Psoas muscle (tissue), 8 donors: ENCODE measurements around the gene PLS1. TPM values are rescaled to one million over a fixed set of nuclear protein-coding genes. Genes with fewer than 3 reads are reported as not detected.

Source experiments
- ATAC-seq, 4 donors: fragments of 200-7000 bp; cut with Tn5 transposase; one replicate each; pipeline ENCODE4 v1.9.1; 2020; ENCODE audit warnings: moderate library complexity in 3 of 4, mild to moderate bottlenecking in 2 of 4
- DNase-seq, 2 donors: peaks; one replicate each; pipeline ENCODE4 v3.0.0-alpha.2; 2020
- H3K27ac ChIP-seq: fragments of 200-600 bp; one replicate; pipeline ENCODE4 v1.8.0; 2022
- H3K27me3 ChIP-seq, 3 donors: fragments of 200-600 bp in 1 of 3; one replicate each; pipeline versions ENCODE4 v1.6.1 to v1.8.0; 2013 to 2022; ENCODE audit warnings: low read length in 2 of 3, mild to moderate bottlenecking in 2 of 3, moderate library complexity in 1 of 3; ENCODE audit not compliant: insufficient read depth in 3 of 3
- H3K36me3 ChIP-seq, 2 donors: fragments of 200-600 bp in 1 of 2; one replicate each; pipeline versions ENCODE4 v1.6.1 to v1.8.0; 2013 to 2022; ENCODE audit warnings: low read depth in 1 of 2, mild to moderate bottlenecking in 1 of 2, moderate library complexity in 1 of 2; ENCODE audit not compliant: insufficient read depth in 1 of 2
- H3K4me1 ChIP-seq: fragments of 200-600 bp; one replicate; pipeline ENCODE4 v1.8.0; 2022
- H3K4me3 ChIP-seq: fragments of 200-600 bp; one replicate; pipeline ENCODE4 v1.8.0; 2022; ENCODE audit warnings: mild to moderate bottlenecking
- H3K9me3 ChIP-seq: fragments of 200-600 bp; one replicate; pipeline ENCODE4 v1.8.0; 2022
- WGBS, 3 donors: extraction: QIAGEN DNeasy Blood & Tissue Kit; methylation state at CpG; one replicate each; pipeline versions ENCODE4 v1.1.6 to v1.1.7; 2013; 5-methylcytosine and 5-hydroxymethylcytosine counted together
- intact Hi-C, 2 donors: fragments of 100-400 bp; cut with DNase I; formaldehyde crosslinking; loops; one replicate each; pipeline versions ENCODE4 v1.11.0 to v1.14.2; 2022
- polyA plus RNA-seq, 3 donors: library from polyadenylated mRNA; stranded (reverse); fragments of 200-250 nt; gene quantifications; one replicate each; pipeline ENCODE4 v1.2.3, GENCODE V29; 2013
- total RNA-seq, 4 donors: library from RNA; stranded (reverse); fragmentation: NEBNext Ultra II Directional in 2 of 4; extraction: Animal tissue kit (Norgen Biotek cat#: 25700) in 2 of 4; gene quantifications; one replicate each; pipeline versions ENCODE4 v1.2.1 to v1.2.4, GENCODE V29; 2021 to 2023
- TF ChIP-seq, protein P1 (sequence below): fragments of 200-600 bp; IDR thresholded peaks from one replicate; pipeline ENCODE4 v1.8.0; 2022; ENCODE audit warnings: antibody characterized with exemption
- donor health status: healthy with polysubstance abuse.
- donor health status: DM: no; HTN: no; CAD: no; lungs with moderate emphysema.
- donor health status: Bipolar disorder and iron deficiency.
- donor health status: healthy.
- donor health status: DM: yes; HTN: yes; CAD: no.
- donor health status: DM: no; HTN: no; CAD: no.
- donor health status: DM: no; HTN: no; CAD: no.
- donor health status: DM: yes; HTN: yes; CAD: no.

The PLS1 gene
- total and polyA plus RNA-seq, 7 donors, result 0.24 to 2.2 (median 0.58) TPM

GRCh38 chr3:142660893-142661292, 64.7 kb downstream of the PLS1 start:
- ATAC-seq (no peak), DNase-seq (no peak)
- no peak overlapping the region for H3K4me3 ChIP-seq
- no peak overlapping the region for H3K27ac ChIP-seq
- H3K9me3 ChIP-seq, result no peaks in the 10 kb centered on the region
- intact Hi-C loops, result no loop called here
- H3K27me3 ChIP-seq, result no peaks in the 10 kb centered on the region
- no peaks in the 10 kb centered on the region for H3K4me1 ChIP-seq
- TF ChIP-seq, protein P1, sequence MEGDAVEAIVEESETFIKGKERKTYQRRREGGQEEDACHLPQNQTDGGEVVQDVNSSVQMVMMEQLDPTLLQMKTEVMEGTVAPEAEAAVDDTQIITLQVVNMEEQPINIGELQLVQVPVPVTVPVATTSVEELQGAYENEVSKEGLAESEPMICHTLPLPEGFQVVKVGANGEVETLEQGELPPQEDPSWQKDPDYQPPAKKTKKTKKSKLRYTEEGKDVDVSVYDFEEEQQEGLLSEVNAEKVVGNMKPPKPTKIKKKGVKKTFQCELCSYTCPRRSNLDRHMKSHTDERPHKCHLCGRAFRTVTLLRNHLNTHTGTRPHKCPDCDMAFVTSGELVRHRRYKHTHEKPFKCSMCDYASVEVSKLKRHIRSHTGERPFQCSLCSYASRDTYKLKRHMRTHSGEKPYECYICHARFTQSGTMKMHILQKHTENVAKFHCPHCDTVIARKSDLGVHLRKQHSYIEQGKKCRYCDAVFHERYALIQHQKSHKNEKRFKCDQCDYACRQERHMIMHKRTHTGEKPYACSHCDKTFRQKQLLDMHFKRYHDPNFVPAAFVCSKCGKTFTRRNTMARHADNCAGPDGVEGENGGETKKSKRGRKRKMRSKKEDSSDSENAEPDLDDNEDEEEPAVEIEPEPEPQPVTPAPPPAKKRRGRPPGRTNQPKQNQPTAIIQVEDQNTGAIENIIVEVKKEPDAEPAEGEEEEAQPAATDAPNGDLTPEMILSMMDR, result no peak
- no peaks in the 10 kb centered on the region for H3K36me3 ChIP-seq

- DNase-seq (no peak), ATAC-seq (no peak)
- no peaks in the 10 kb centered on the region for H3K9me3 ChIP-seq
- intact Hi-C loops, result no loop called here
- H3K4me3 ChIP-seq, result no peak overlapping the region
- TF ChIP-seq, protein P1, result no peak
- H3K27ac ChIP-seq, result no peak overlapping the region
- H3K4me1 ChIP-seq, result no peaks in the 10 kb centered on the region
- 69 to 74% (median 71%) methylated on average over 1 of the region's 1 CpG for WGBS, 3 donors
- no peaks in the 10 kb centered on the region for H3K36me3 ChIP-seq
- no peaks in the 10 kb centered on the region for H3K27me3 ChIP-seq
These were observed 67.7 kb downstream of the PLS1 start for GRCh38 chr3:142663865-142664264.

- intact Hi-C loops, result no loop called here
- TF ChIP-seq, protein P1, result no peak
- Histone ChIP-seq H3K36me3 (no peaks in the 10 kb centered on the region), H3K4me1 (no peaks in the 10 kb centered on the region), H3K9me3 (no peaks in the 10 kb centered on the region), H3K27ac (no peak overlapping the region), H3K4me3 (no peak overlapping the region), H3K27me3 (no peaks in the 10 kb centered on the region)
- DNase-seq (no peak), ATAC-seq (no peak)
- WGBS, 3 donors, result 29 to 75% (median 59%) methylated on average over 2 of the region's 2 CpGs
These were observed 68.1 kb downstream of the PLS1 start for GRCh38 chr3:142664311-142664710.

GRCh38 chr3:142664819-142665218, 68.6 kb downstream of the PLS1 start:
- no peaks in the 10 kb centered on the region for H3K9me3 ChIP-seq
- no peaks in the 10 kb centered on the region for H3K27me3 ChIP-seq
- H3K4me1 ChIP-seq, result no peaks in the 10 kb centered on the region
- H3K27ac ChIP-seq, result no peak overlapping the region
- 60 to 70% (median 63%) methylated on average over 2 of the region's 2 CpGs for WGBS, 3 donors
- H3K4me3 ChIP-seq, result no peak overlapping the region
- intact Hi-C loops, result no loop called here
- DNase-seq, result no peak
- TF ChIP-seq, protein P1, result no peak
- H3K36me3 ChIP-seq, result no peaks in the 10 kb centered on the region
- no peak for ATAC-seq

DNA sequence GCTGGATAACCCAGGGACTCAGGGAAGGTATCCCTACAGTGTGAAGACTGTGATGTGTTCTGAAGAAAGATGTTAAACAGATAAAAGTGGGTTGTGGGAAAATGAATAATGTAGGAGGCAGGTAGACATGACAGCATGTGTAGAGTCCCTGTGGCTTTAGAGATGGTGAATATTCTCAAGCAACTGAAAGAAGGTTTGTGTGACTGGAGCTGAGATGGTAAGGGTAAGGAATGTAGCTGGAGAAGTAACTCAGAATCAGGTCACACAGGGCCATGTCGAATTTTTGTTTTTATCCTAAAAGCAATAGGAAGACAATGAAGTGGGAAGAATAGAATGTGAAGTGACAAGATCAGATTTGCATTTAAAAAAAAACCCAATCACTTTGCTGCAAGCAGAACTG, 73.9 kb downstream of the PLS1 start:
- H3K27me3 ChIP-seq, result no peaks in the 10 kb centered on the region
- no peak for DNase-seq
- H3K9me3 ChIP-seq, result no peaks in the 10 kb centered on the region
- no peaks in the 10 kb centered on the region for H3K36me3 ChIP-seq
- intact Hi-C loops, result no loop called here
- ATAC-seq, result no peak
- TF ChIP-seq, protein P1, result no peak
- H3K4me3 ChIP-seq, result no peak overlapping the region
- 18 to 33% (median 26%) methylated on average over 1 of the region's 1 CpG for whole genome bisulfite sequencing, 3 donors
- H3K27ac ChIP-seq, result no peak overlapping the region
- H3K4me1 ChIP-seq, result no peaks in the 10 kb centered on the region
